Bone marrow (tissue), 2 donors: ENCODE measurements around the gene GDI1.

Experiments
- DNase-seq, 2 donors: peaks; one replicate each; lab custom pipeline; 2025; lab: John Stamatoyannopoulos, UW

GDI1 gene

GRCh38 chrX:154437971-154438893, 1.3 kb downstream of the GDI1 start:
- no peak for DNase-seq

GRCh38 chrX:154439841-154440240, 2.9 kb downstream of the GDI1 start:
- DNase-seq: no peak

- DNase-seq: no peak
These were observed 3.8 kb downstream of the GDI1 start for GRCh38 chrX:154440623-154441357.

- no peak for DNase-seq
These were observed 4.6 kb downstream of the GDI1 start for GRCh38 chrX:154441564-154441963.

- no peak for DNase-seq
These were observed 5.2 kb downstream of the GDI1 start for GRCh38 chrX:154441984-154442707.

GRCh38 chrX:154443479-154443910, 6.5 kb downstream of the GDI1 start:
- no peak for DNase-seq

GRCh38 chrX:154443992-154444754, 7.2 kb downstream of the GDI1 start, which contains the start of gene FAM50A:
Gene FAM50A (plus strand): TSS chrX:154444141. CDS start chrX:154444236, 95 bp downstream.
- DNase-seq: peak in 1 of 2 donors; percentile 44

- no peak for DNase-seq
These were observed 7.8 kb downstream of the GDI1 start for GRCh38 chrX:154444755-154445246.

- no peak for DNase-seq
These were observed 8.8 kb downstream of the GDI1 start for GRCh38 chrX:154445776-154446175.

GRCh38 chrX:154446430-154446829, 9.5 kb downstream of the GDI1 start:
- DNase-seq: no peak

GRCh38 chrX:154448484-154448883, 11.5 kb downstream of the GDI1 start:
- no peak for DNase-seq

GRCh38 chrX:154449618-154450017, 12.7 kb downstream of the GDI1 start:
- DNase-seq: no peak

- DNase-seq: no peak
These were observed 13.4 kb downstream of the GDI1 start for GRCh38 chrX:154450312-154450711.

- no peak for DNase-seq
These were observed 15.9 kb downstream of the GDI1 start for GRCh38 chrX:154452823-154453222.

GRCh38 chrX:154457491-154458115, 20.6 kb downstream of the GDI1 start:
- DNase-seq: peak in 1 of 2 donors; percentile 29

GRCh38 chrX:154458116-154458953, 21.4 kb downstream of the GDI1 start, which contains the start of gene PLXNA3:
Gene PLXNA3 (plus strand): TSS chrX:154458281. CDS start chrX:154460184, 1,903 bp downstream.
- DNase-seq: peak in 1 of 2 donors; percentile 29

GRCh38 chrX:154458954-154459778, 22.2 kb downstream of the GDI1 start:
- no peak for DNase-seq

- DNase-seq: no peak
These were observed 22.9 kb downstream of the GDI1 start for GRCh38 chrX:154459832-154460231.

- no peak for DNase-seq
These were observed 23.4 kb downstream of the GDI1 start for GRCh38 chrX:154460326-154460725.
